Mesenteric fat pad (tissue), 1 donor: ENCODE results near the gene MYOG. TPM values are rescaled to one million over a fixed set of nuclear protein-coding genes. Genes with fewer than 3 reads are reported as not detected.

Experiments used
- DNase-seq: peaks from one replicate; pipeline ENCODE4 v3.0.0-alpha.2; 2020; ENCODE audit warnings: low spot score
- total RNA-seq: library from RNA; stranded (reverse); fragmentation: NEBNext Ultra II Directional; extraction: Animal tissue kit (Norgen Biotek cat#: 25700); gene quantifications from one replicate; pipeline ENCODE4 v1.2.1, GENCODE V29; 2021
- donor health status: DM: yes; HTN: yes; CAD: no.

The MYOG gene
- total RNA-seq, 1 donor from 2014 or later, result not detected

- no peak for DNase-seq
Measured at GRCh38 chr1:203048555-203049051, 37.2 kb downstream of the MYOG start.

- DNase-seq, result no peak
Measured at GRCh38 chr1:203048086-203048485, 37.7 kb downstream of the MYOG start.

GRCh38 chr1:203046984-203047630 is 38.7 kb downstream of the MYOG start:
- no peak for DNase-seq

- no peak for DNase-seq
Measured at GRCh38 chr1:203045821-203046594, 39.8 kb downstream of the MYOG start.

GRCh38 chr1:203045336-203045735 is 40.5 kb downstream of the MYOG start:
- DNase-seq, result no peak

GRCh38 chr1:203044546-203045250 is 41.1 kb downstream of the MYOG start:
- DNase-seq, result no peak

GRCh38 chr1:203043830-203044545 is 41.8 kb downstream of the MYOG start:
- DNase-seq, result no peak

- peak; percentile 49 for DNase-seq
Measured at GRCh38 chr1:203041351-203041932, 44.4 kb downstream of the MYOG start.

GRCh38 chr1:203040513-203041275 is 45.1 kb downstream of the MYOG start:
- no peak for DNase-seq

GRCh38 chr1:203039609-203040512 is 46.0 kb downstream of the MYOG start:
- peak; percentile 57 for DNase-seq

GRCh38 chr1:203038891-203039608 is 46.8 kb downstream of the MYOG start:
- DNase-seq, result peak; percentile 79

- DNase-seq, result peak; percentile 84
Measured at GRCh38 chr1:203038217-203038741, 47.5 kb downstream of the MYOG start.

- peak; percentile 57 for DNase-seq
Measured at GRCh38 chr1:203037509-203038190, 48.2 kb downstream of the MYOG start.

- peak; percentile 64 for DNase-seq
Measured at GRCh38 chr1:203036537-203036936, 49.3 kb downstream of the MYOG start.

- peak; percentile 37 for DNase-seq
Measured at GRCh38 chr1:203036135-203036534, 49.7 kb downstream of the MYOG start.

- peak; percentile 75 for DNase-seq
Measured at GRCh38 chr1:203035111-203036000, 50.5 kb downstream of the MYOG start.
